Uterus (tissue), 4 donors: ENCODE measurements around the gene CFDP1. TPM values are rescaled to one million over a fixed set of nuclear protein-coding genes. Genes with fewer than 3 reads are reported as not detected.

Experiments
- DNase-seq, 2 donors: peaks; one replicate each; pipeline ENCODE4 v3.0.0-alpha.2; 2019 to 2020
- H3K27ac ChIP-seq, 2 donors: fragments of 200-600 bp; sonication (generic); 1 replicate in 1 of 2; 2 replicates in 1 of 2; pipeline ENCODE4 v1.5.1; 2016 to 2018
- H3K27me3 ChIP-seq, 2 donors: fragments of 200-600 bp; sonication (generic); one replicate each; pipeline ENCODE4 v1.5.1; 2018 to 2019; ENCODE audit warnings: control low read depth in 1 of 2
- H3K36me3 ChIP-seq, 2 donors: fragments of 200-600 bp; sonication (generic); one replicate each; pipeline ENCODE4 v1.5.1; 2019; ENCODE audit warnings: control low read depth in 1 of 2
- H3K4me1 ChIP-seq, 2 donors: fragments of 200-600 bp; sonication (generic); one replicate each; pipeline ENCODE4 v1.5.1; 2018 to 2019; ENCODE audit warnings: control low read depth in 1 of 2
- H3K4me3 ChIP-seq, 2 donors: fragments of 200-600 bp; sonication (generic); 1 replicate in 1 of 2; 2 replicates in 1 of 2; pipeline ENCODE4 v1.5.1; 2018 to 2019; ENCODE audit warnings: mild to moderate bottlenecking in 1 of 2
- H3K9me3 ChIP-seq, 2 donors: fragments of 200-600 bp; sonication (generic); one replicate each; pipeline ENCODE4 v1.5.1; 2019; ENCODE audit warnings: control low read depth in 1 of 2
- CTCF ChIP-seq, 4 experiments: fragments of 200-600 bp in 2 of 4; fragments of 450-650 bp in 2 of 4; sonication (generic) in 2 of 4; IDR thresholded peaks; one replicate each; pipeline ENCODE4 v1.5.1; 2016 to 2019; ENCODE audit warnings: antibody characterized with exemption in 4 of 4, mild to moderate bottlenecking in 2 of 4, moderate library complexity in 1 of 4
- POLR2A ChIP-seq, 2 donors: fragments of 450-650 bp; IDR thresholded peaks; one replicate each; pipeline ENCODE4 v1.6.1; 2016; ENCODE audit warnings: antibody characterized with exemption in 2 of 2, mild to moderate bottlenecking in 1 of 2, moderate library complexity in 1 of 2
- intact Hi-C: fragments of 100-400 bp; cut with DNase I; formaldehyde crosslinking; loops from one replicate; pipeline ENCODE4 v1.15.1; 2023; ENCODE audit warnings: low total_unique reads
- total RNA-seq, 4 donors: library from RNA; depleted of rRNA in 3 of 4; stranded (reverse); fragments of >200 nt in 3 of 4; gene quantifications; one replicate each; pipeline versions ENCODE4 v1.1.0 to v1.2.4, GENCODE V29; 2014 to 2023
- donor health status: DM: yes; HTN: yes; CAD: no.

CFDP1 gene
- total RNA-seq, 4 donors from 2014 or later: 22.3 to 90.8 (median 73.4) TPM

- intact Hi-C loops: no loop called here
- peak overlapping the region in 1 of 2 donors; percentile 80 for H3K4me3 ChIP-seq
Observed at GRCh38 chr16:75462806-75463205, 29.5 kb upstream of the CFDP1 start.

GRCh38 chr16:75461575-75461974 is 28.3 kb upstream of the CFDP1 start:
- Histone ChIP-seq H3K27me3 (no peaks in the 10 kb centered on the region), H3K27ac (no peak overlapping the region), H3K36me3 (no peaks in the 10 kb centered on the region), H3K4me3 (no peak overlapping the region), H3K4me1 (no peaks in the 10 kb centered on the region), H3K9me3 (no peaks in the 10 kb centered on the region)
- DNase-seq: no peak
- intact Hi-C loops: no loop called here
- TF ChIP-seq CTCF (IDR thresholded peaks at IDR 0.05) (no peak), POLR2A (IDR thresholded peaks at IDR 0.05) (no peak)

More at GRCh38 chr16:75462806-75463205, 29.5 kb upstream of the CFDP1 start:
- no peaks in the 10 kb centered on the region for H3K27me3 ChIP-seq
- H3K27ac ChIP-seq: no peak overlapping the region
- H3K4me1 ChIP-seq: no peaks in the 10 kb centered on the region
- no peak for DNase-seq
- TF ChIP-seq CTCF (IDR thresholded peaks at IDR 0.05): no peak
- TF ChIP-seq POLR2A (IDR thresholded peaks at IDR 0.05): no peak
- no peaks in the 10 kb centered on the region for H3K36me3 ChIP-seq
- H3K9me3 ChIP-seq: no peaks in the 10 kb centered on the region

- intact Hi-C loops: no loop called here
- DNase-seq: no peak
Observed at GRCh38 chr16:75460446-75460845, 27.1 kb upstream of the CFDP1 start.

GRCh38 chr16:75459691-75460090 is 26.4 kb upstream of the CFDP1 start:
- Histone ChIP-seq H3K27ac (no peak overlapping the region), H3K27me3 (no peaks in the 10 kb centered on the region), H3K4me3 (no peak overlapping the region), H3K36me3 (no peaks in the 10 kb centered on the region), H3K4me1 (no peaks in the 10 kb centered on the region), H3K9me3 (no peaks in the 10 kb centered on the region)
- intact Hi-C loops: no loop called here
- no peak for DNase-seq
- no peak for TF ChIP-seq POLR2A (IDR thresholded peaks at IDR 0.05)
- TF ChIP-seq CTCF (IDR thresholded peaks at IDR 0.05): no peak

More at GRCh38 chr16:75460446-75460845, 27.1 kb upstream of the CFDP1 start:
- Histone ChIP-seq H3K27me3 (no peaks in the 10 kb centered on the region), H3K27ac (no peak overlapping the region), H3K4me3 (no peak overlapping the region), H3K36me3 (no peaks in the 10 kb centered on the region), H3K9me3 (no peaks in the 10 kb centered on the region), H3K4me1 (no peaks in the 10 kb centered on the region)
- TF ChIP-seq POLR2A (IDR thresholded peaks at IDR 0.05) (no peak), CTCF (IDR thresholded peaks at IDR 0.05) (no peak)

- intact Hi-C loops: no loop called here
- H3K9me3 ChIP-seq: no peaks in the 10 kb centered on the region
- no peak overlapping the region for H3K27ac ChIP-seq
- no peaks in the 10 kb centered on the region for H3K27me3 ChIP-seq
- H3K4me3 ChIP-seq: no peak overlapping the region
- no peaks in the 10 kb centered on the region for H3K36me3 ChIP-seq
- no peaks in the 10 kb centered on the region for H3K4me1 ChIP-seq
- no peak for DNase-seq
- TF ChIP-seq CTCF (IDR thresholded peaks at IDR 0.05) (no peak), POLR2A (IDR thresholded peaks at IDR 0.05) (no peak)
Observed at GRCh38 chr16:75458439-75458838, 25.1 kb upstream of the CFDP1 start.
